CD8-positive, alpha-beta memory T cell (primary cell): Measurements from ENCODE around the gene MACROD2. TPM values are rescaled to one million over a fixed set of nuclear protein-coding genes. Genes with fewer than 3 reads are reported as not detected.

Experiments used
- CTCF ChIA-PET: fragments of 350-600 bp; sonication (Branson Sonifier 250); formaldehyde crosslinking; loops from one replicate; lab custom pipeline; 2021; ENCODE audit warnings: antibody characterized with exemption; lab: Charles Lee
- POLR2A ChIA-PET: fragments of 350-600 bp; sonication (Branson Sonifier 250); formaldehyde crosslinking; loops from one replicate; lab custom pipeline; 2021; ENCODE audit warnings: antibody characterized with exemption; lab: Charles Lee
- DNase-seq, 5 donors: peaks; one replicate each; pipeline versions ENCODE4 v3.0.0 to v3.0.0-alpha.2; 2020 to 2022; ENCODE audit warnings: mixed read lengths in 1 of 5
- H3K27ac ChIP-seq: one replicate; pipeline ENCODE4 v1.7.0; 2013; ENCODE audit warnings: low read depth, mild to moderate bottlenecking, low read length, moderate library complexity
- H3K27me3 ChIP-seq: 2 replicates; pipeline ENCODE4 v1.7.0; 2013; ENCODE audit warnings: low read length, mild to moderate bottlenecking; ENCODE audit not compliant: insufficient read depth, poor library complexity, severe bottlenecking
- H3K36me3 ChIP-seq: 2 replicates; pipeline ENCODE4 v1.7.0; 2013; ENCODE audit warnings: mild to moderate bottlenecking, low read length, moderate library complexity; ENCODE audit not compliant: insufficient read depth
- H3K4me1 ChIP-seq: 2 replicates; pipeline ENCODE4 v1.7.0; 2013; ENCODE audit warnings: mild to moderate bottlenecking, low read length, moderate library complexity; ENCODE audit not compliant: insufficient read depth
- H3K4me3 ChIP-seq: 2 replicates; pipeline ENCODE4 v1.7.0; 2013; ENCODE audit warnings: mild to moderate bottlenecking, low read length
- H3K9me3 ChIP-seq: 2 replicates; pipeline ENCODE4 v1.7.0; 2013; ENCODE audit warnings: mild to moderate bottlenecking, low read length
- H3K27ac Mint-ChIP-seq, 8 donors: one replicate each; pipeline ENCODE4 v1.8.0; 2020 to 2021; ENCODE audit warnings: mixed read lengths in 8 of 8, mild to moderate bottlenecking in 6 of 8, inconsistent platforms in 3 of 8, moderate library complexity in 3 of 8
- H3K27me3 Mint-ChIP-seq, 2 donors: one replicate each; pipeline ENCODE4 v1.8.0; 2020 to 2021; ENCODE audit warnings: mixed read lengths in 2 of 2, mild to moderate bottlenecking in 1 of 2, moderate library complexity in 1 of 2
- H3K36me3 Mint-ChIP-seq, 3 donors: one replicate each; pipeline ENCODE4 v1.8.0; 2020 to 2021; ENCODE audit warnings: mixed read lengths in 3 of 3, inconsistent platforms in 1 of 3, mild to moderate bottlenecking in 1 of 3
- H3K4me1 Mint-ChIP-seq, 3 donors: one replicate each; pipeline ENCODE4 v1.8.0; 2020 to 2021; ENCODE audit warnings: mixed read lengths in 3 of 3, inconsistent platforms in 1 of 3, mild to moderate bottlenecking in 1 of 3
- H3K4me3 Mint-ChIP-seq, 7 donors: one replicate each; pipeline ENCODE4 v1.8.0; 2020 to 2021; ENCODE audit warnings: mixed read lengths in 7 of 7, mild to moderate bottlenecking in 6 of 7, moderate library complexity in 4 of 7, inconsistent platforms in 2 of 7
- H3K9me3 Mint-ChIP-seq, 5 donors: one replicate each; pipeline ENCODE4 v1.8.0; 2020 to 2022; ENCODE audit warnings: mixed read lengths in 5 of 5, mild to moderate bottlenecking in 3 of 5, moderate library complexity in 2 of 5, inconsistent platforms in 1 of 5
- polyA plus RNA-seq: library from polyadenylated mRNA; unstranded; fragments of 300-500 nt; fragmentation: Illumina TruSeq; gene quantifications from one replicate; pipeline ENCODE4 v1.2.3, GENCODE V29; 2021
- total RNA-seq, 2 experiments: library from RNA; stranded (reverse); gene quantifications; one replicate each; pipeline ENCODE4 v1.2.3, GENCODE V29; 2021

Gene MACROD2
- total and polyA plus RNA-seq, 3 experiments from 2014 or later, result not detected

DNA sequence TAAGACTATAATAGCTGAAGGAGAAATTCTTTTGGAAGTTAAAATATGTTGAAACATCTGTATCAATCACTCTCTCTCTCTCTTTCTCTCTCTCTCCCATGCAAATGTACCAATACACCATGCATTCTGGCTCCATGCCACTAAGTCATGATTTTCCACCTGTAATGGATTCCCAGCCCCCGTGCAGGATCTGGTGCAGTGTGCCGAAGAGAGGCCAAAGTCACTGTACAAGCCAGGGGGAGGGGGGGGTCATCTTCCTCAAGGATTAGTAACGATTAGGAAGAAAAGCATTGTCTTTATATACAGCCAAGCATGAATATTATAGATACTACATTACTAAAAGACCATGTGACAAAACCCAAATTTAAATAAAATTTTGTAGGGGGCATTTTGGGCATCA lies 1852.8 kb downstream of the MACROD2 start:
- no peaks in the 10 kb centered on the region for H3K36me3 Mint-ChIP-seq
- DNase-seq, result no peak
- no peak overlapping the region for H3K4me3 Mint-ChIP-seq
- H3K9me3 Mint-ChIP-seq, result peaks cover 3 to 32% (median 11%) of the 10 kb centered on the region in 5 donors
- H3K27me3 ChIP-seq, result no peaks in the 10 kb centered on the region
- H3K27ac Mint-ChIP-seq, result no peak overlapping the region
- no peaks in the 10 kb centered on the region for H3K36me3 ChIP-seq
- CTCF ChIA-PET, result no interaction called here
- no peak overlapping the region for H3K4me3 ChIP-seq
- peaks cover 0 to 1% of the 10 kb centered on the region in 2 donors for H3K27me3 Mint-ChIP-seq
- POLR2A ChIA-PET, result no interaction called here
- no peak overlapping the region for H3K27ac ChIP-seq
- H3K9me3 ChIP-seq, result no peaks in the 10 kb centered on the region
- no peaks in the 10 kb centered on the region for H3K4me1 ChIP-seq
- no peaks in the 10 kb centered on the region for H3K4me1 Mint-ChIP-seq

- Mint-ChIP-seq H3K9me3 (peaks cover 3 to 32% (median 10%) of the 10 kb centered on the region in 5 donors), H3K36me3 (no peaks in the 10 kb centered on the region), H3K4me3 (no peak overlapping the region), H3K4me1 (no peaks in the 10 kb centered on the region), H3K27ac (no peak overlapping the region), H3K27me3 (peaks cover 0 to 1% of the 10 kb centered on the region in 2 donors)
- no peaks in the 10 kb centered on the region for H3K36me3 ChIP-seq
- H3K4me3 ChIP-seq, result no peak overlapping the region
- H3K4me1 ChIP-seq, result no peaks in the 10 kb centered on the region
- ChIA-PET CTCF (no interaction called here), POLR2A (no interaction called here)
- no peak for DNase-seq
- no peaks in the 10 kb centered on the region for H3K9me3 ChIP-seq
- H3K27me3 ChIP-seq, result no peaks in the 10 kb centered on the region
- H3K27ac ChIP-seq, result no peak overlapping the region
These were observed 1853.8 kb downstream of the MACROD2 start for GRCh38 chr20:15848995-15849610.

GRCh38 chr20:15851576-15852215 lies 1856.4 kb downstream of the MACROD2 start:
- peak overlapping the region in 1 of 8 donors; percentile 27 for H3K27ac Mint-ChIP-seq
- ChIA-PET POLR2A (no interaction called here), CTCF (no interaction called here)

DNA sequence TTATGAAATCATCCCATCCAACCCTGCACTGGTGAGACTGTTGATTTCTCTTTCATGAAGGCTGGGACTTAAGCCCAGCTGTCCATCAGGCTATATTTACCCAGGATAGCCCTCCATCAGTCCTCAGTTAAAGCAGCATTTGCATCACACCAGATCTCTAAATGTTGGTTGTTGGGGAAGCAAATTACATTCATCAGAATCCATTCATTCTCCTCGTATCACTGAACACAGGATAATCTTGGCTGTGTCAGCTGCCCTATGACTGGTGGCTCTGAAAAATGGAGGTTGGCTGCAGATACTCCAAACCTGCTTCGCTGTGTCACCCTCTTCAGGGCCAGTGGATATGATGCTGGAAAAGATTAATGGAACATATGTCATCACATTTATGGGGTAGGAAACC lies 1859.6 kb downstream of the MACROD2 start:
- Histone ChIP-seq H3K4me3 (no peak overlapping the region), H3K27ac (no peak overlapping the region), H3K27me3 (no peaks in the 10 kb centered on the region), H3K36me3 (no peaks in the 10 kb centered on the region), H3K4me1 (no peaks in the 10 kb centered on the region), H3K9me3 (no peaks in the 10 kb centered on the region)
- H3K4me1 Mint-ChIP-seq, result no peaks in the 10 kb centered on the region
- H3K27ac Mint-ChIP-seq, result no peak overlapping the region
- no peak for DNase-seq
- no peaks in the 10 kb centered on the region for H3K36me3 Mint-ChIP-seq
- CTCF ChIA-PET, result no interaction called here
- no peak overlapping the region for H3K4me3 Mint-ChIP-seq
- H3K9me3 Mint-ChIP-seq, result peaks cover 4 to 30% (median 8%) of the 10 kb centered on the region in 5 donors
- POLR2A ChIA-PET, result no interaction called here
- peaks cover 0 to 1% of the 10 kb centered on the region in 2 donors for H3K27me3 Mint-ChIP-seq

More at GRCh38 chr20:15851576-15852215, 1856.4 kb downstream of the MACROD2 start:
- H3K4me3 ChIP-seq, result no peak overlapping the region
- H3K9me3 ChIP-seq, result no peaks in the 10 kb centered on the region
- H3K36me3 Mint-ChIP-seq, result no peaks in the 10 kb centered on the region
- H3K36me3 ChIP-seq, result no peaks in the 10 kb centered on the region
- H3K27ac ChIP-seq, result no peak overlapping the region
- no peaks in the 10 kb centered on the region for H3K27me3 ChIP-seq
- H3K4me1 Mint-ChIP-seq, result no peaks in the 10 kb centered on the region
- peaks cover 0 to 1% of the 10 kb centered on the region in 2 donors for H3K27me3 Mint-ChIP-seq
- DNase-seq, result no peak
- no peaks in the 10 kb centered on the region for H3K4me1 ChIP-seq
- H3K4me3 Mint-ChIP-seq, result no peak overlapping the region
- peaks cover 3 to 30% (median 9%) of the 10 kb centered on the region in 5 donors for H3K9me3 Mint-ChIP-seq

- Histone ChIP-seq H3K4me3 (no peak overlapping the region), H3K27me3 (no peaks in the 10 kb centered on the region), H3K4me1 (no peaks in the 10 kb centered on the region), H3K27ac (no peak overlapping the region), H3K36me3 (no peaks in the 10 kb centered on the region), H3K9me3 (no peaks in the 10 kb centered on the region)
- Mint-ChIP-seq H3K36me3 (no peaks in the 10 kb centered on the region), H3K4me3 (no peak overlapping the region), H3K27ac (no peak overlapping the region), H3K4me1 (no peaks in the 10 kb centered on the region), H3K27me3 (peaks cover 0 to 1% of the 10 kb centered on the region in 2 donors), H3K9me3 (peaks cover 0 to 16% (median 4%) of the 10 kb centered on the region in 5 donors)
- ChIA-PET POLR2A (no interaction called here), CTCF (no interaction called here)
- DNase-seq, result no peak
These were observed 1862.0 kb downstream of the MACROD2 start for GRCh38 chr20:15857173-15857784.

- H3K36me3 ChIP-seq, result no peaks in the 10 kb centered on the region
- POLR2A ChIA-PET, result no interaction called here
- Mint-ChIP-seq H3K36me3 (no peaks in the 10 kb centered on the region), H3K9me3 (peaks cover 0 to 22% (median 4%) of the 10 kb centered on the region in 5 donors), H3K27ac (no peak overlapping the region), H3K4me1 (no peaks in the 10 kb centered on the region), H3K27me3 (peaks cover 0 to 1% of the 10 kb centered on the region in 2 donors), H3K4me3 (no peak overlapping the region)
- DNase-seq, result no peak
- H3K9me3 ChIP-seq, result no peaks in the 10 kb centered on the region
- H3K4me1 ChIP-seq, result no peaks in the 10 kb centered on the region
- no peaks in the 10 kb centered on the region for H3K27me3 ChIP-seq
- CTCF ChIA-PET, result no interaction called here
- no peak overlapping the region for H3K4me3 ChIP-seq
- H3K27ac ChIP-seq, result no peak overlapping the region
These were observed 1863.7 kb downstream of the MACROD2 start for GRCh38 chr20:15859061-15859460.

DNA sequence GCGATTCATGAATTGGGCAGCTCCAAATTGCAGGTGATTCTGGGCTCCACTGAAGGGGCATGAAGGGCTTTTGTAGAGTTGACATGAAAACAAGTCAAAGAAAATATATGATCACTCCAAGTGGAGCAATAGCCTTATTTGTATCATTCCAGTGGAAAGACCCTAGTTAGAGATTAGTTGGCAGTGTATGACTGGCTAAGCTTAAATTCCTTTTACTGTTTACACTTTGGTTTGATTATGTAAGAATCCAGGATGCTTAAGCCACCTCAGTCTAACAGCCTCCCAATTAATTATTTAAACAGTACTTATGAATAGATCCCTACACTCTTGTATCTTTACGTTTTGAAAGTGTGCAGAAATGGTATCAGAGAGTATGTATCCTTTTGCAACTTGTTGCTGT lies 1865.5 kb downstream of the MACROD2 start:
- no peak overlapping the region for H3K27ac Mint-ChIP-seq
- no peak for DNase-seq
- H3K4me1 Mint-ChIP-seq, result no peaks in the 10 kb centered on the region
- H3K9me3 ChIP-seq, result no peaks in the 10 kb centered on the region
- no peaks in the 10 kb centered on the region for H3K4me1 ChIP-seq
- H3K27me3 ChIP-seq, result no peaks in the 10 kb centered on the region
- H3K9me3 Mint-ChIP-seq, result peaks cover 0 to 22% (median 4%) of the 10 kb centered on the region in 5 donors
- CTCF ChIA-PET, result no interaction called here
- H3K4me3 ChIP-seq, result no peak overlapping the region
- peaks cover 0 to 1% of the 10 kb centered on the region in 2 donors for H3K27me3 Mint-ChIP-seq
- H3K4me3 Mint-ChIP-seq, result no peak overlapping the region
- no peaks in the 10 kb centered on the region for H3K36me3 ChIP-seq
- POLR2A ChIA-PET, result no interaction called here
- no peak overlapping the region for H3K27ac ChIP-seq
- H3K36me3 Mint-ChIP-seq, result no peaks in the 10 kb centered on the region

- Mint-ChIP-seq H3K27ac (no peak overlapping the region), H3K27me3 (peaks cover 0 to 1% of the 10 kb centered on the region in 2 donors), H3K4me3 (no peak overlapping the region), H3K36me3 (no peaks in the 10 kb centered on the region), H3K4me1 (no peaks in the 10 kb centered on the region), H3K9me3 (peaks cover 0 to 16% (median 4%) of the 10 kb centered on the region in 5 donors)
- H3K4me1 ChIP-seq, result no peaks in the 10 kb centered on the region
- ChIA-PET CTCF (no interaction called here), POLR2A (no interaction called here)
- H3K27ac ChIP-seq, result no peak overlapping the region
- no peak overlapping the region for H3K4me3 ChIP-seq
- H3K9me3 ChIP-seq, result no peaks in the 10 kb centered on the region
- H3K27me3 ChIP-seq, result no peaks in the 10 kb centered on the region
- H3K36me3 ChIP-seq, result no peaks in the 10 kb centered on the region
- DNase-seq, result no peak
These were observed 1866.9 kb downstream of the MACROD2 start for GRCh38 chr20:15862178-15862577.
